Spleen (tissue), 11 donors: ENCODE measurements around the gene GPR149. TPM values are rescaled to one million over a fixed set of nuclear protein-coding genes. Genes with fewer than 3 reads are reported as not detected.

ENCODE experiments used
- DNase-seq: peaks from one replicate; pipeline ENCODE4 v3.0.0-alpha.2; 2020
- H3K27ac ChIP-seq, 8 donors: fragments of 200-600 bp; sonication (generic) in 7 of 8; 1 replicate in 4 of 8; 2 replicates in 4 of 8; pipeline versions ENCODE4 v1.5.0 to v1.8.0; 2016 to 2021; ENCODE audit warnings: inconsistent platforms in 4 of 8, mild to moderate bottlenecking in 4 of 8, moderate library complexity in 1 of 8
- H3K27me3 ChIP-seq, 7 donors: fragments of 200-600 bp; sonication (generic) in 6 of 7; replicated peaks in 1 of 7; 1 replicate in 4 of 7; 2 replicates in 3 of 7; pipeline versions ENCODE4 v1.5.0 to v1.8.0; 2016 to 2021; ENCODE audit warnings: inconsistent platforms in 3 of 7, mild to moderate bottlenecking in 1 of 7
- H3K36me3 ChIP-seq, 6 donors: fragments of 200-600 bp; sonication (generic) in 5 of 6; 1 replicate in 4 of 6; 2 replicates in 2 of 6; pipeline versions ENCODE4 v1.5.0 to v1.8.0; 2016 to 2021; ENCODE audit warnings: inconsistent platforms in 2 of 6
- H3K4me1 ChIP-seq, 6 donors: fragments of 200-600 bp; sonication (generic) in 5 of 6; 1 replicate in 3 of 6; 2 replicates in 3 of 6; pipeline versions ENCODE4 v1.5.0 to v1.8.0; 2016 to 2021; ENCODE audit warnings: inconsistent platforms in 3 of 6
- H3K4me3 ChIP-seq, 8 donors: fragments of 200-600 bp; sonication (generic) in 7 of 8; 1 replicate in 4 of 8; 2 replicates in 4 of 8; pipeline versions ENCODE4 v1.5.0 to v1.8.0; 2016 to 2021; ENCODE audit warnings: inconsistent platforms in 4 of 8, mild to moderate bottlenecking in 4 of 8, moderate library complexity in 2 of 8
- H3K9me3 ChIP-seq, 8 donors: fragments of 200-600 bp; sonication (generic) in 7 of 8; 1 replicate in 4 of 8; 2 replicates in 4 of 8; pipeline versions ENCODE4 v1.5.0 to v1.8.0; 2016 to 2021; ENCODE audit warnings: inconsistent platforms in 4 of 8
- POLR2A ChIP-seq, 3 donors: fragments of 450-650 bp; IDR thresholded peaks; one replicate each; pipeline ENCODE4 v1.5.1; 2017; ENCODE audit warnings: antibody characterized with exemption in 3 of 3, mild to moderate bottlenecking in 1 of 3
- POLR2AphosphoS5 ChIP-seq, 3 donors: sonication (generic); formaldehyde crosslinking; IDR thresholded peaks; one replicate each; pipeline ENCODE4 v1.5.1; 2017; ENCODE audit warnings: antibody characterized with exemption in 3 of 3
- WGBS, 5 donors: extraction: QIAGEN DNeasy Blood & Tissue Kit in 3 of 5; methylation state at CpG; one replicate each; pipeline versions ENCODE4 v1.1.5 to v1.1.7; 2013 to 2018; 5-methylcytosine and 5-hydroxymethylcytosine counted together
- intact Hi-C: fragments of 100-400 bp; cut with DNase I; formaldehyde crosslinking; loops from one replicate; pipeline ENCODE4 v1.15.0; 2023; ENCODE audit warnings: low total_unique reads
- polyA plus RNA-seq, 3 donors: library from polyadenylated mRNA; stranded (reverse); fragments of 200-250 nt; gene quantifications; one replicate each; pipeline ENCODE4 v1.2.1, GENCODE V29; 2013
- total RNA-seq, 7 donors: library from RNA; depleted of rRNA in 3 of 7; stranded (reverse); fragments of >200 nt in 3 of 7; fragmentation: NEBNext Ultra II Directional in 4 of 7; extraction: Animal tissue kit (Norgen Biotek cat#: 25700) in 4 of 7; gene quantifications; one replicate each; pipeline versions ENCODE4 v1.1.0 to v1.2.1, GENCODE V29; 2016 to 2021
- TF ChIP-seq, protein P1 (sequence below), 11 experiments: fragments of 200-600 bp in 7 of 11; fragments of 450-650 bp in 4 of 11; sonication (generic) in 4 of 11; IDR thresholded peaks in 8 of 11; conservative IDR thresholded peaks in 3 of 11; 1 replicate in 7 of 11; 2 replicates in 4 of 11; pipeline versions ENCODE4 v1.4.0 to v1.8.0; 2016 to 2021; ENCODE audit warnings: antibody characterized with exemption in 11 of 11, inconsistent platforms in 4 of 11, mild to moderate bottlenecking in 1 of 11
- donor health status: healthy with polysubstance abuse.
- donor health status: DM: no; HTN: no; CAD: no; lungs with moderate emphysema.
- donor health status: DM: no; HTN: no; CAD: no.
- donor health status: Bipolar disorder and iron deficiency.
- donor health status: healthy.
- donor health status: DM: no; HTN: no; CAD: no.
- donor health status: DM: yes; HTN: yes; CAD: no.

Gene GPR149
- total and polyA plus RNA-seq, 10 donors: not detected

DNA sequence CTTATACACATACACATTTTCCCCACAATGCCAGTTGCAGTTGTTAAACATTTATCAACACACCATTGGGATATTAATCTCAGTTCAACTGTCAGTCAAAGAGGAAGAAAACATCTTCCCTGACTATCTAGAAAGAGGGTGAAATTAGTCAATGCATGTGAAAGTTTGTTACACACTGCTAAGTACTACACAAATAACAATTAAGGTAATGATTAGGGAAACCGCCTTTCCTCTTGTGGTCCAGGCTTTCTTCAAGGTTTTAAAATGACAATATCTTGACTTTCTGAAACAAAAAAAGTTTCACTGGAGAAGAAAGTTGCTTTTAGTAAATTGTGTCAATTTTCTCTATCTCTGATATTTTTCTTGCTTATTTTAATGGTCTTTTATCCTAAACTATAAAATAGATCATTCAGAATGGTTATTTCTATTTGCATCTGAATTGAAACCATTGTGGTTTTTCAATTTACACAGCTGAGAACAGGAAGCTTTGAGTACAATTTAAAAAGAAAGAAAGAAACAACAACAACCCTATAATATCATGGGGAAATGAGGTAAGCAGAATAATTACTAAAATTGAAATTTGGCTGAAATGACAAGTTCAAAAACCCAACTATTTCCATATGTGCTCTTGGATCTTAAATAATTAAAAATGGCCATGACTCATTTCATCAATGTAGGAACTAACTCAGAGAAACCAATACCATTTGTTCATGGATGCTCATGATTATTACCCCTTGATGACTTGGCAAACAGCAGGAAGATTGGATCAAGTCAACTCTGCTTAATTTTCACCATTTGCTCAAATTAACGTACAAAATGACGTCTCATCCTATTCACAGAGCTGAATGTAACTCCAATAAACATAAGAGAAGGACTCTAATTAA lies 31.7 kb downstream of the GPR149 start:
- Histone ChIP-seq H3K4me1 (no peaks in the 10 kb centered on the region), H3K9me3 (no peaks in the 10 kb centered on the region), H3K27me3 (no peaks in the 10 kb centered on the region), H3K4me3 (no peak overlapping the region), H3K36me3 (no peaks in the 10 kb centered on the region), H3K27ac (no peak overlapping the region)
- WGBS, 5 donors: 63 to 85% (median 77%) methylated on average over 3 of the region's 3 CpGs
- TF ChIP-seq, protein P1, sequence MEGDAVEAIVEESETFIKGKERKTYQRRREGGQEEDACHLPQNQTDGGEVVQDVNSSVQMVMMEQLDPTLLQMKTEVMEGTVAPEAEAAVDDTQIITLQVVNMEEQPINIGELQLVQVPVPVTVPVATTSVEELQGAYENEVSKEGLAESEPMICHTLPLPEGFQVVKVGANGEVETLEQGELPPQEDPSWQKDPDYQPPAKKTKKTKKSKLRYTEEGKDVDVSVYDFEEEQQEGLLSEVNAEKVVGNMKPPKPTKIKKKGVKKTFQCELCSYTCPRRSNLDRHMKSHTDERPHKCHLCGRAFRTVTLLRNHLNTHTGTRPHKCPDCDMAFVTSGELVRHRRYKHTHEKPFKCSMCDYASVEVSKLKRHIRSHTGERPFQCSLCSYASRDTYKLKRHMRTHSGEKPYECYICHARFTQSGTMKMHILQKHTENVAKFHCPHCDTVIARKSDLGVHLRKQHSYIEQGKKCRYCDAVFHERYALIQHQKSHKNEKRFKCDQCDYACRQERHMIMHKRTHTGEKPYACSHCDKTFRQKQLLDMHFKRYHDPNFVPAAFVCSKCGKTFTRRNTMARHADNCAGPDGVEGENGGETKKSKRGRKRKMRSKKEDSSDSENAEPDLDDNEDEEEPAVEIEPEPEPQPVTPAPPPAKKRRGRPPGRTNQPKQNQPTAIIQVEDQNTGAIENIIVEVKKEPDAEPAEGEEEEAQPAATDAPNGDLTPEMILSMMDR (IDR thresholded peaks at IDR 0.05 in 8 of 11, conservative IDR thresholded peaks at IDR 0.05 in 3 of 11): no peak
- TF ChIP-seq POLR2AphosphoS5 (IDR thresholded peaks at IDR 0.05): no peak
- TF ChIP-seq POLR2A (IDR thresholded peaks at IDR 0.05): no peak
- intact Hi-C loops: no loop called here
- DNase-seq: no peak

DNA sequence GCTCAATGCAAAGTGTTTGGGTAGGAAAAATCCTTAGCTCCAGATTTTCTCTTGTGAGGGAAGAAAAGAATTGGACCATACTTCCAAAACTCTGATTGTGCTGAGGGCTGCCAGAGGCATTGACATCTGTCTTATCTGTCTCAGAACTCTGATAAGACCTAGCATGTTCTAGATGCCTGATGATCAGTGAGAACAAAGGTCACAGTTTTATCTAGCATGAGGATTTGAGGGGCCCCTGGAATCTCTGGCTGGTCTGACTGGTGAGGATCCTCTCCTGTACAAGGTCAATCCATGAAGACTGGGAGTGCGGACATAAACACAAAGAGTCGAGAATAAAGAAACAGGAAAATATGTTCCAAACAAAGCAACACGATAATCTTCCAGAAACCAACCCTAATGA lies 40.1 kb downstream of the GPR149 start:
- H3K9me3 ChIP-seq: peaks cover 0 to 6% (median 0%) of the 10 kb centered on the region in 8 donors
- H3K36me3 ChIP-seq: no peaks in the 10 kb centered on the region
- H3K27me3 ChIP-seq: no peaks in the 10 kb centered on the region
- TF ChIP-seq POLR2A (IDR thresholded peaks at IDR 0.05): no peak
- TF ChIP-seq, protein P1 (IDR thresholded peaks at IDR 0.05 in 8 of 11, conservative IDR thresholded peaks at IDR 0.05 in 3 of 11): no peak
- TF ChIP-seq POLR2AphosphoS5 (IDR thresholded peaks at IDR 0.05): no peak
- H3K4me3 ChIP-seq: no peak overlapping the region
- 78 to 91% (median 84%) methylated on average over 3 of the region's 3 CpGs for WGBS, 5 donors
- intact Hi-C loops: no loop called here
- H3K27ac ChIP-seq: no peak overlapping the region
- no peak for DNase-seq
- H3K4me1 ChIP-seq: no peaks in the 10 kb centered on the region

DNA sequence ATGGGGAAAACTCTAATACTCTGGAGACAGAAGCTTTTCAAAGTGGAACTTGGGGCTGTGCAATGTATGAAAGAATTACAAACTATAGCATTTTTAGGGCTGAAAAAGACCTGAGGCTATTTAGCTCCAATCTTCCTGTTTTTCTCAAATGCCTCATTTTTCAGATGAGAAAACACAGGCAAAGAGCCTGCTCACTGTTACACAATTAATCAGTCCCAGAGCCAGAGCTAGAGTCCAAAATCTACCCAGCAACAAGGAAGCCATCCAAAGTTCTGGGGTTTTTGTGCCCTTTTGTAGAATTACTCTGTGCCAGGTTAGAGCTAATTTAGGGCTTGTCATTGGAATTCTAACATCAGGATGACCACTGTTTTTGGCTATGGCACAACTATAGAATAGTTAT lies 45.5 kb downstream of the GPR149 start:
- intact Hi-C loops: no loop called here
- Histone ChIP-seq H3K4me3 (no peak overlapping the region), H3K9me3 (no peaks in the 10 kb centered on the region), H3K4me1 (no peaks in the 10 kb centered on the region), H3K27ac (no peak overlapping the region), H3K27me3 (no peaks in the 10 kb centered on the region), H3K36me3 (no peaks in the 10 kb centered on the region)
- no peak for DNase-seq
- TF ChIP-seq POLR2AphosphoS5 (IDR thresholded peaks at IDR 0.05) (no peak), POLR2A (IDR thresholded peaks at IDR 0.05) (no peak)
- TF ChIP-seq, protein P1 (IDR thresholded peaks at IDR 0.05 in 8 of 11, conservative IDR thresholded peaks at IDR 0.05 in 3 of 11): no peak

DNA sequence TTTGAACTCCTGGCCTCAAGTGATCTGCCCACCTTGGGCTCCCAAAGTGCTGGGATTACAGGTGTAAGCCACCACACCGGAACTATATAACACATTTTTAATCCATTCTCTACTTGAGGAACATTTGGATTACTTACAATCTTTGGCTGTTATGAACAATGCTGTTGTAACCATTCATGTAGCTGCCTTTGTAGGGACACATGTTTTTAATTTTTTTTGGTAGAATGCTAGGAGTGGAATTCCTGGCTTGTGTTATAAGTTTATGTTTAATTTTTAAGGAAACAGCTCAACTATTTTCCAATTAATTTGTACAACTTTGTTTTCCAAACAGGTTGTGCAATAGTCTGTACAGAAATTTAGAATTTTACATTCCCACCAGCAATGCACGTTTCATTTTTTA lies 51.7 kb downstream of the GPR149 start:
- no peaks in the 10 kb centered on the region for H3K27me3 ChIP-seq
- H3K9me3 ChIP-seq: no peaks in the 10 kb centered on the region
- H3K27ac ChIP-seq: no peak overlapping the region
- H3K36me3 ChIP-seq: no peaks in the 10 kb centered on the region
- TF ChIP-seq POLR2AphosphoS5 (IDR thresholded peaks at IDR 0.05): no peak
- TF ChIP-seq POLR2A (IDR thresholded peaks at IDR 0.05): no peak
- TF ChIP-seq, protein P1 (IDR thresholded peaks at IDR 0.05 in 8 of 11, conservative IDR thresholded peaks at IDR 0.05 in 3 of 11): no peak
- H3K4me3 ChIP-seq: no peak overlapping the region
- no peaks in the 10 kb centered on the region for H3K4me1 ChIP-seq
- no peak for DNase-seq
- intact Hi-C loops: no loop called here
- 80 to 90% (median 85%) methylated on average over 2 of the region's 2 CpGs for WGBS, 5 donors
